ENCODE data around the gene MINAR1.

DNA sequence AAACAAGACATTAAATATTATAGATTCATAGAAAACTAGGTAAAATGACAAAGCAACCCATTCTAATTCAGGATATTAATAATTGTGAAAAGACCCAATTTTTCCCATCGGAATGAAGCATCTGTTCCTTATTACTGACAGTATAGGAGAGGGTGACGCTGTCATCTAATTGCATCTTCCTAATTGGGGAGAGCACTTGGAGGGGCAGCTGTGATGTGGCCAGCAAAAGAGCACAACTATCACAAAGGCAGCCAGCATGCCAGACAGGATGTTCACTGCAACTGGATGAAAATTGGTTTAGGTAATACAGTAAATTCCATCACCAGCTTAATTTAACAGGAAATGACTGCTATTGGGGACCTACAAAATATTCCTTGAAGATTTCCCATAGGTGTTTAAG, 21.9 kb upstream of the MINAR1 start:
- TF ChIP-seq EZH2 (IDR thresholded peaks at IDR 0.05) (no peak), EZH2phosphoT487 (IDR thresholded peaks at IDR 0.05) (no peak)
- TF ChIP-seq, protein P1, sequence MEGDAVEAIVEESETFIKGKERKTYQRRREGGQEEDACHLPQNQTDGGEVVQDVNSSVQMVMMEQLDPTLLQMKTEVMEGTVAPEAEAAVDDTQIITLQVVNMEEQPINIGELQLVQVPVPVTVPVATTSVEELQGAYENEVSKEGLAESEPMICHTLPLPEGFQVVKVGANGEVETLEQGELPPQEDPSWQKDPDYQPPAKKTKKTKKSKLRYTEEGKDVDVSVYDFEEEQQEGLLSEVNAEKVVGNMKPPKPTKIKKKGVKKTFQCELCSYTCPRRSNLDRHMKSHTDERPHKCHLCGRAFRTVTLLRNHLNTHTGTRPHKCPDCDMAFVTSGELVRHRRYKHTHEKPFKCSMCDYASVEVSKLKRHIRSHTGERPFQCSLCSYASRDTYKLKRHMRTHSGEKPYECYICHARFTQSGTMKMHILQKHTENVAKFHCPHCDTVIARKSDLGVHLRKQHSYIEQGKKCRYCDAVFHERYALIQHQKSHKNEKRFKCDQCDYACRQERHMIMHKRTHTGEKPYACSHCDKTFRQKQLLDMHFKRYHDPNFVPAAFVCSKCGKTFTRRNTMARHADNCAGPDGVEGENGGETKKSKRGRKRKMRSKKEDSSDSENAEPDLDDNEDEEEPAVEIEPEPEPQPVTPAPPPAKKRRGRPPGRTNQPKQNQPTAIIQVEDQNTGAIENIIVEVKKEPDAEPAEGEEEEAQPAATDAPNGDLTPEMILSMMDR (IDR thresholded peaks at IDR 0.05): no peak
